K562 (cell line): ENCODE data around the gene MAST1. TPM values are rescaled to one million over a fixed set of nuclear protein-coding genes. Genes with fewer than 3 reads are reported as not detected.

Source experiments
- AFF4 ChIP-seq: sonication (generic); formaldehyde crosslinking; IDR thresholded peaks from 2 replicates; pipeline ENCODE4 v1.8.0; 2023; ENCODE audit warnings: mild to moderate bottlenecking, missing genetic modification reagents
- ARNT ChIP-seq, 2 experiments: fragments of 450-650 bp; IDR thresholded peaks; 2 replicates each; pipeline ENCODE4 v1.6.1; 2016; ENCODE audit warnings: mild to moderate bottlenecking in 1 of 2
- CHD1 ChIP-seq: fragments of 200-600 bp; sonication (generic); IDR thresholded peaks from one replicate; pipeline ENCODE4 v1.6.1; 2012; ENCODE audit warnings: mild to moderate bottlenecking, moderate library complexity, low read length, inconsistent platforms
- CREB1 ChIP-seq, 2 experiments: sonication (generic) in 1 of 2; formaldehyde crosslinking in 1 of 2; IDR thresholded peaks; 2 replicates each; pipeline versions ENCODE4 v1.6.1 to v1.8.0; 2012 to 2022; ENCODE audit warnings: inconsistent platforms in 1 of 2, mild to moderate bottlenecking in 1 of 2, missing genetic modification reagents in 1 of 2, moderate library complexity in 1 of 2
- ETV1 ChIP-seq: fragments of 450-650 bp; conservative IDR thresholded peaks from 2 replicates; pipeline ENCODE4 v1.6.1; 2016; ENCODE audit warnings: missing genetic modification characterization, control low read depth, low read depth, missing compliant biosample characterization
- FOSL1 ChIP-seq: fragments of 200-800 bp; sonication (Bioruptor generic); conservative IDR thresholded peaks from 2 replicates; pipeline ENCODE4 v1.6.1; 2016; ENCODE audit warnings: missing genetic modification characterization, missing compliant biosample characterization
- HDAC1 ChIP-seq, 2 experiments: fragments of 450-650 bp; IDR thresholded peaks; 2 replicates each; pipeline ENCODE4 v1.6.1; 2016 to 2017; ENCODE audit warnings: inconsistent platforms in 1 of 2, mild to moderate bottlenecking in 1 of 2, moderate library complexity in 1 of 2
- HDAC8 ChIP-seq: fragments of 450-650 bp; IDR thresholded peaks from 2 replicates; pipeline ENCODE4 v1.6.1; 2016; ENCODE audit warnings: mild to moderate bottlenecking, missing genetic modification characterization, moderate library complexity, missing compliant biosample characterization
- HMGXB4 ChIP-seq: sonication (generic); formaldehyde crosslinking; IDR thresholded peaks from 2 replicates; pipeline ENCODE4 v1.8.1; 2023; ENCODE audit warnings: mild to moderate bottlenecking, missing genetic modification reagents
- IFI16 ChIP-seq: fragments of 250-450 bp; sonication (Bioruptor Pico); IDR thresholded peaks from 2 replicates; pipeline ENCODE4 v2.1.2; 2022; ENCODE audit warnings: mild to moderate bottlenecking, inconsistent platforms
- PHB ChIP-seq: fragments of 250-450 bp; sonication (Bioruptor Pico); IDR thresholded peaks from 2 replicates; pipeline ENCODE4 v1.5.0; 2021
- RBBP5 ChIP-seq: fragments of 200-600 bp; sonication (generic); IDR thresholded peaks from 2 replicates; pipeline ENCODE4 v1.6.1; 2012; ENCODE audit warnings: borderline replicate concordance, mild to moderate bottlenecking, low read length, control low read depth, inconsistent platforms; ENCODE audit not compliant: insufficient read depth, poor library complexity, severe bottlenecking
- SIX5 ChIP-seq, 2 experiments: IDR thresholded peaks; 2 replicates each; pipeline ENCODE4 v1.6.1; 2011; ENCODE audit warnings: low read length in 2 of 2, borderline replicate concordance in 1 of 2, low read depth in 1 of 2, mild to moderate bottlenecking in 1 of 2, moderate library complexity in 1 of 2; ENCODE audit not compliant: insufficient read depth in 1 of 2
- ZBTB1 ChIP-seq: sonication (generic); formaldehyde crosslinking; IDR thresholded peaks from 2 replicates; pipeline ENCODE4 v1.8.1; 2023; ENCODE audit warnings: missing genetic modification reagents, low read depth, mild to moderate bottlenecking, borderline replicate concordance
- ZBTB2 ChIP-seq: fragments of 450-650 bp; IDR thresholded peaks from 2 replicates; pipeline ENCODE4 v1.6.1; 2016; ENCODE audit warnings: antibody characterized with exemption
- ZBTB33 ChIP-seq: sonication (generic); formaldehyde crosslinking; IDR thresholded peaks from 2 replicates; pipeline ENCODE4 v1.8.1; 2023; ENCODE audit warnings: mild to moderate bottlenecking, missing genetic modification reagents
- ZNF124 ChIP-seq: sonication (generic); formaldehyde crosslinking; IDR thresholded peaks from 2 replicates; pipeline ENCODE4 v1.8.1; 2022; ENCODE audit warnings: missing genetic modification reagents
- ZNF143 ChIP-seq: sonication (generic); formaldehyde crosslinking; IDR thresholded peaks from 2 replicates; pipeline ENCODE4 v1.9.0; 2022; ENCODE audit warnings: mild to moderate bottlenecking, missing genetic modification reagents
- ZNF583 ChIP-seq: fragments of 250-450 bp; sonication (Bioruptor Pico); IDR thresholded peaks from 2 replicates; pipeline ENCODE4 v1.4.0; 2020
- polyA plus RNA-seq, 8 experiments: library from polyadenylated mRNA; depleted of rRNA in 4 of 8; stranded (reverse) in 5 of 8; unstranded in 3 of 8; fragments of >200 nt; fragmentation: Nextera tagmentation in 2 of 8; fragmentation: Illumina TruSeq in 1 of 8; extraction: Ambion mirVana in 2 of 8; extraction: Trizol in 1 of 8; gene quantifications; 2 replicates each; pipeline versions ENCODE4 v1.2.1 to v1.2.3, GENCODE V29; 2011 to 2014; ENCODE audit warnings: inconsistent platforms in 1 of 8, missing spikeins in 1 of 8
- total RNA-seq, 7 experiments: library from RNA; depleted of rRNA in 6 of 7; stranded (reverse); fragments of >200 nt in 6 of 7; fragmentation: Illumina TruSeq in 2 of 7; extraction: Trizol in 2 of 7; gene quantifications; 2 replicates each; pipeline versions ENCODE4 v1.2.1 to v1.2.3, GENCODE V29; 2011 to 2021; ENCODE audit warnings: low replicate concordance in 1 of 7

Gene MAST1
- total and polyA plus RNA-seq, 9 of the 15 experiments (the other 6 are each of a cell fraction or from before 2014, with no cell fraction given): 0.48 to 10.3 (median 3.9) TPM

GRCh38 chr19:12884627-12884925 lies 46.3 kb downstream of the MAST1 start (continued):
- peak; percentile 40; the same call in 1 of the 2 replicates for TF ChIP-seq AFF4 (CRISPR knock-in tag)
- no peak for TF ChIP-seq FOSL1
- TF ChIP-seq CHD1: peak; percentile 72
- TF ChIP-seq ETV1 (tag): peak; percentile 79
- no peak for TF ChIP-seq IFI16 (CRISPR knock-in tag)
- no peak for TF ChIP-seq HMGXB4 (CRISPR knock-in tag)
- TF ChIP-seq ZBTB2: peak; percentile 11; the same call in 1 of the 2 replicates
- TF ChIP-seq HDAC1 (IDR thresholded peaks at IDR 0.05): 0 out of 4 replicates have a peak, but pooled peaks of 1 of the 2 experiments have one; percentile 62
- 0 out of 2 replicates have a peak, but pooled peaks have one; percentile 32 for TF ChIP-seq ZNF124 (CRISPR knock-in tag)
- no peak for TF ChIP-seq RBBP5
- TF ChIP-seq ZBTB1 (CRISPR knock-in tag): peak; percentile 19; the same call in 1 of the 2 replicates
- TF ChIP-seq SIX5 (IDR thresholded peaks at IDR 0.05; ENCODE audit: borderline replicate concordance in 1 of 2, insufficient read depth in 1 of 2, low read depth in 1 of 2, low read length in 2 of 2): 0 out of 4 replicates have a peak, but pooled peaks of 1 of the 2 experiments have one; percentile 3
- no peak for TF ChIP-seq HDAC8 (tag)
- 0 out of 4 replicates have a peak, but pooled peaks of 1 of the 2 experiments have one; percentile 37 for TF ChIP-seq ARNT (IDR thresholded peaks at IDR 0.05)
- peak; percentile 54; the same call in 1 of the 2 replicates for TF ChIP-seq PHB (CRISPR knock-in tag)
- TF ChIP-seq ZNF583 (CRISPR knock-in tag): peak; percentile 39; the same call in 1 of the 2 replicates
- 0 out of 2 replicates have a peak, but pooled peaks have one; percentile 19 for TF ChIP-seq ZNF143 (CRISPR knock-in tag)
- no peak for TF ChIP-seq ZBTB33 (CRISPR knock-in tag)
- TF ChIP-seq CREB1 (IDR thresholded peaks at IDR 0.05): no peak
- TF ChIP-seq CREB1 (CRISPR knock-in tag; IDR thresholded peaks at IDR 0.05): 0 out of 2 replicates have a peak, but pooled peaks have one; percentile 10
